H1 (cell line): ENCODE measurements around the gene MACROD2. TPM values are rescaled to one million over a fixed set of nuclear protein-coding genes. Genes with fewer than 3 reads are reported as not detected.

Experiments
- CTCF ChIA-PET: fragments of 300-600 bp; sonication (Branson Sonifier 250); formaldehyde crosslinking; loops from one replicate; lab custom pipeline; 2021; ENCODE audit not compliant: partially characterized antibody; lab: Charles Lee
- POLR2A ChIA-PET: fragments of 300-600 bp; sonication (Branson Sonifier 250); formaldehyde crosslinking; loops from one replicate; lab custom pipeline; 2021; ENCODE audit warnings: inconsistent platforms; ENCODE audit not compliant: partially characterized antibody; lab: Charles Lee
- DNase-seq, 2 experiments: peaks; one replicate each; pipeline versions ENCODE4 v3.0.0 to v3.0.0-alpha.2; 2010 to 2022; ENCODE audit warnings: low spot score in 2 of 2, low read depth in 1 of 2, mixed read lengths in 1 of 2
- FAIRE-seq: peaks from 2 replicates; lab custom pipeline; 2011; peaks lifted over from hg19 to GRCh38; lab: Jason Lieb, UNC
- H2AFZ ChIP-seq: 2 replicates; pipeline ENCODE4 v1.8.1; 2012; ENCODE audit warnings: low read length, inconsistent platforms
- H2AK5ac ChIP-seq: 2 replicates; pipeline ENCODE4 v1.6.1; 2013; ENCODE audit warnings: low read depth, low read length
- H2BK120ac ChIP-seq: replicated peaks from 2 replicates; pipeline ENCODE3; 2013; ENCODE audit warnings: low read depth, low read length, inconsistent platforms
- H2BK12ac ChIP-seq: 2 replicates; pipeline ENCODE4 v1.6.1; 2013; ENCODE audit warnings: low read depth, low read length
- H2BK15ac ChIP-seq: 2 replicates; pipeline ENCODE4 v1.6.1; 2013; ENCODE audit warnings: low read length
- H2BK20ac ChIP-seq: 2 replicates; pipeline ENCODE4 v1.6.1; 2013; ENCODE audit warnings: low read length
- H2BK5ac ChIP-seq: 2 replicates; pipeline ENCODE4 v1.6.1; 2013; ENCODE audit warnings: low read depth, low read length
- H3K14ac ChIP-seq: 2 replicates; pipeline ENCODE4 v1.6.1; 2013; ENCODE audit warnings: inconsistent platforms; ENCODE audit not compliant: insufficient read length
- H3K18ac ChIP-seq: 2 replicates; pipeline ENCODE4 v1.6.1; 2013; ENCODE audit warnings: low read length; ENCODE audit errors: extremely low read depth
- H3K23ac ChIP-seq: 2 replicates; pipeline ENCODE4 v1.6.1; 2013; ENCODE audit warnings: inconsistent platforms; ENCODE audit not compliant: insufficient read length
- H3K23me2 ChIP-seq: 2 replicates; pipeline ENCODE4 v1.6.1; 2013; ENCODE audit warnings: low read depth, low read length
- H3K27ac ChIP-seq: 2 replicates; pipeline ENCODE4 v1.6.1; 2011; ENCODE audit warnings: low read depth, low read length, inconsistent platforms
- H3K27me3 ChIP-seq, 4 experiments: replicated peaks in 1 of 4; 1 replicate in 1 of 4; 2 replicates in 3 of 4; pipeline versions ENCODE4 v1.6.1 to v1.8.1; 2011 to 2013; ENCODE audit warnings: low read length in 3 of 4, mild to moderate bottlenecking in 3 of 4, inconsistent platforms in 2 of 4, mixed read lengths in 2 of 4, moderate library complexity in 1 of 4; ENCODE audit not compliant: control insufficient read depth in 3 of 4, insufficient read depth in 3 of 4; ENCODE audit errors: extremely low read depth in 1 of 4
- H3K36me3 ChIP-seq, 4 experiments: 2 replicates each; pipeline versions ENCODE4 v1.6.1 to v1.8.1; 2011 to 2013; ENCODE audit warnings: mild to moderate bottlenecking in 4 of 4, low read length in 3 of 4, moderate library complexity in 2 of 4, control low read depth in 1 of 4, inconsistent platforms in 1 of 4; ENCODE audit not compliant: insufficient read depth in 4 of 4, control insufficient read depth in 2 of 4
- H3K4ac ChIP-seq: replicated peaks from 2 replicates; pipeline ENCODE3; 2013; ENCODE audit warnings: low read length, low read depth, mixed read lengths, inconsistent platforms; ENCODE audit not compliant: insufficient read length
- H3K4me1 ChIP-seq, 4 experiments: replicated peaks in 1 of 4; 1 replicate in 1 of 4; 2 replicates in 3 of 4; pipeline versions ENCODE4 v1.6.1 to v1.8.1; 2011 to 2013; ENCODE audit warnings: low read length in 3 of 4, inconsistent platforms in 2 of 4, mixed read lengths in 1 of 4; ENCODE audit not compliant: insufficient read depth in 4 of 4, control insufficient read depth in 3 of 4
- H3K4me2 ChIP-seq, 2 experiments: 2 replicates each; pipeline versions ENCODE4 v1.6.1 to v1.8.1; 2011 to 2013; ENCODE audit warnings: low read depth in 2 of 2, low read length in 2 of 2, control low read depth in 1 of 2, inconsistent platforms in 1 of 2, mild to moderate bottlenecking in 1 of 2; ENCODE audit not compliant: insufficient read depth in 1 of 2
- H3K4me3 ChIP-seq, 4 experiments: fragments of 200-600, 300-600 bp in 1 of 4; sonication (generic), shearing (Covaris generic), sonication (Bioruptor Twin) in 1 of 4; 2 replicates each; pipeline versions ENCODE4 v1.5.1 to v1.8.1; 2011 to 2016; ENCODE audit warnings: low read length in 4 of 4, low read depth in 3 of 4, control low read depth in 2 of 4, inconsistent platforms in 2 of 4, mild to moderate bottlenecking in 2 of 4, mixed read lengths in 1 of 4, moderate library complexity in 1 of 4; ENCODE audit not compliant: insufficient read depth in 2 of 4; ENCODE audit errors: extremely low read depth in 1 of 4
- H3K56ac ChIP-seq: replicated peaks from 2 replicates; pipeline ENCODE3; 2013; ENCODE audit warnings: low read depth, mild to moderate bottlenecking, mixed read lengths, low read length, inconsistent platforms; ENCODE audit not compliant: insufficient read length
- H3K79me1 ChIP-seq: 2 replicates; pipeline ENCODE4 v1.6.1; 2013; ENCODE audit warnings: low read depth, low read length, control low read depth
- H3K79me2 ChIP-seq, 2 experiments: 2 replicates each; pipeline versions ENCODE4 v1.6.1 to v1.8.1; 2012 to 2013; ENCODE audit warnings: low read length in 2 of 2, mild to moderate bottlenecking in 2 of 2, inconsistent platforms in 1 of 2; ENCODE audit not compliant: insufficient read depth in 2 of 2, control insufficient read depth in 1 of 2
- H3K9ac ChIP-seq, 4 experiments: replicated peaks in 1 of 4; 1 replicate in 1 of 4; 2 replicates in 3 of 4; pipeline versions ENCODE4 v1.6.1 to v1.8.1; 2011 to 2013; ENCODE audit warnings: low read depth in 3 of 4, low read length in 3 of 4, control low read depth in 2 of 4, mild to moderate bottlenecking in 2 of 4, moderate library complexity in 2 of 4, inconsistent platforms in 1 of 4; ENCODE audit errors: extremely low read depth in 1 of 4
- H3K9me3 ChIP-seq, 2 experiments: 2 replicates each; pipeline versions ENCODE4 v1.6.1 to v1.8.1; 2012 to 2013; ENCODE audit warnings: mild to moderate bottlenecking in 2 of 2, moderate library complexity in 2 of 2, control low read depth in 1 of 2, inconsistent platforms in 1 of 2, low read depth in 1 of 2, low read length in 1 of 2, mixed read lengths in 1 of 2; ENCODE audit not compliant: insufficient read depth in 2 of 2
- H4K20me1 ChIP-seq, 2 experiments: replicated peaks in 1 of 2; 2 replicates each; pipeline versions ENCODE3 to v1.8.1; 2011 to 2013; ENCODE audit warnings: inconsistent platforms in 2 of 2, low read length in 2 of 2, mild to moderate bottlenecking in 1 of 2; ENCODE audit not compliant: insufficient read depth in 2 of 2, control insufficient read depth in 1 of 2
- H4K5ac ChIP-seq: 2 replicates; pipeline ENCODE4 v1.6.1; 2013; ENCODE audit warnings: low read length, low read depth, mixed read lengths, inconsistent platforms; ENCODE audit not compliant: insufficient read length
- H4K8ac ChIP-seq: 2 replicates; pipeline ENCODE4 v1.8.0; 2013; ENCODE audit warnings: mild to moderate bottlenecking, moderate library complexity, low read length, inconsistent platforms; ENCODE audit not compliant: insufficient read depth; ENCODE audit errors: extremely low read depth
- H4K91ac ChIP-seq: replicated peaks from 2 replicates; pipeline ENCODE3; 2013; ENCODE audit warnings: low read length, mixed read lengths, inconsistent platforms; ENCODE audit not compliant: insufficient read length
- ATF3 ChIP-seq: IDR thresholded peaks from 2 replicates; pipeline ENCODE4 v1.6.1; 2011; ENCODE audit warnings: low read depth, mild to moderate bottlenecking, low read length; ENCODE audit not compliant: insufficient read depth
- BCL11A ChIP-seq, 2 experiments: IDR thresholded peaks; one replicate each; pipeline ENCODE4 v1.6.1; 2011; ENCODE audit warnings: low read depth in 2 of 2, low read length in 2 of 2, mild to moderate bottlenecking in 2 of 2
- CREB1 ChIP-seq: IDR thresholded peaks from 2 replicates; pipeline ENCODE4 v1.6.1; 2012; ENCODE audit warnings: inconsistent platforms
- GTF2F1 ChIP-seq: IDR thresholded peaks from 2 replicates; pipeline ENCODE4 v1.6.1; 2012; ENCODE audit warnings: low read depth, low read length, improper control_type of control experiment, borderline replicate concordance
- SRF ChIP-seq: IDR thresholded peaks from 2 replicates; pipeline ENCODE4 v1.6.1; 2011; ENCODE audit warnings: mild to moderate bottlenecking, low read depth, low read length, moderate library complexity
- USF2 ChIP-seq: IDR thresholded peaks from 2 replicates; pipeline ENCODE4 v1.6.1; 2011; ENCODE audit warnings: low read length, improper control_type of control experiment
- YY1 ChIP-seq: IDR thresholded peaks from 2 replicates; pipeline ENCODE4 v1.6.1; 2011; ENCODE audit warnings: low read depth, mild to moderate bottlenecking, low read length
- WGBS, 2 experiments: shearing (Covaris generic) in 1 of 2; methylation state at CpG; one replicate each; pipeline versions ENCODE4 v1.1.6 to v1.1.7; 2013 to 2015; ENCODE audit warnings: low lambda C conversion rate in 2 of 2, mixed read lengths in 2 of 2, inconsistent platforms in 1 of 2, low coverage in 1 of 2, missing lambda C conversion rate in 1 of 2; ENCODE audit not compliant: insufficient replicate concordance in 2 of 2, insufficient coverage in 1 of 2, insufficient read length in 1 of 2; ENCODE audit errors: extremely low coverage in 1 of 2, missing lambda C conversion rate in 1 of 2; 5-methylcytosine and 5-hydroxymethylcytosine counted together
- polyA plus RNA-seq, 7 experiments: library from polyadenylated mRNA; depleted of rRNA in 3 of 7; stranded (reverse) in 5 of 7; unstranded in 2 of 7; fragments of >200 nt in 5 of 7; fragments of 200-250 nt in 2 of 7; gene quantifications; 1 replicate in 5 of 7; 2 replicates in 1 of 7; 4 replicates in 1 of 7; pipeline versions ENCODE4 v1.2.1 to v1.2.3, GENCODE V29; 2011 to 2013; ENCODE audit warnings: missing spikeins in 2 of 7, mixed read lengths in 2 of 7
- total RNA-seq: library from RNA; stranded (reverse); fragmentation: NEBNext Ultra II Directional; extraction: Animal tissue kit (Norgen Biotek cat#: 25700); gene quantifications from 2 replicates; pipeline ENCODE4 v1.2.1, GENCODE V29; 2021

Gene MACROD2
- total and polyA plus RNA-seq, 2 of the 8 experiments (the other 6 are each of a cell fraction or from before 2014, with no cell fraction given), result 0.70 to 3.9 TPM

- FAIRE-seq (no peak), DNase-seq (no peak)
- H2BK12ac ChIP-seq, result no peak overlapping the region
- H3K14ac ChIP-seq, result no peak overlapping the region
- no peak overlapping the region for H2BK20ac ChIP-seq
- peaks cover 3 to 13% (median 6%) of the 10 kb centered on the region in 4 experiments; a peak in 6 of 7 replicates for H3K4me1 ChIP-seq
- no peak overlapping the region for H4K5ac ChIP-seq
- no peak overlapping the region for H4K8ac ChIP-seq
- no peak overlapping the region for H3K56ac ChIP-seq
- no peaks in the 10 kb centered on the region for H3K79me2 ChIP-seq
- no peak overlapping the region; the same call in 1 of the 2 replicates for H2BK15ac ChIP-seq
- POLR2A ChIA-PET, result no interaction called here
- H3K4me2 ChIP-seq, result no peak overlapping the region
- H3K4ac ChIP-seq, result no peak overlapping the region
- peaks cover 0 to 3% of the 10 kb centered on the region in 2 experiments; a peak in 1 of 4 replicates for H3K9me3 ChIP-seq
- CTCF ChIA-PET, result no interaction called here
- H3K23me2 ChIP-seq, result no peaks in the 10 kb centered on the region
- no peak overlapping the region for H3K4me3 ChIP-seq
- no peak overlapping the region for H2AK5ac ChIP-seq
- no peaks in the 10 kb centered on the region for H3K36me3 ChIP-seq
- H4K20me1 ChIP-seq, result no peaks in the 10 kb centered on the region
- H2BK120ac ChIP-seq, result no peak overlapping the region
- WGBS, 2 experiments, result 90% methylated on average over 3 of the region's 3 CpGs; no CpG with 5 or more reads in 1 of the 2 experiments
- H3K18ac ChIP-seq, result peak overlapping the region; percentile 75; the same call in 1 of the 2 replicates
- H2BK5ac ChIP-seq, result no peak overlapping the region
- H3K27ac ChIP-seq, result no peak overlapping the region
- no peaks in the 10 kb centered on the region for H3K79me1 ChIP-seq
- no peak overlapping the region for H2AFZ ChIP-seq
- H3K9ac ChIP-seq, result no peak overlapping the region
- no peak overlapping the region for H3K23ac ChIP-seq
- no peak overlapping the region for H4K91ac ChIP-seq
- peaks cover 0 to 3% (median 0%) of the 10 kb centered on the region in 4 experiments; a peak in 3 of 7 replicates for H3K27me3 ChIP-seq
- TF ChIP-seq CREB1 (no peak), YY1 (no peak), ATF3 (no peak), SRF (no peak), BCL11A (IDR thresholded peaks at IDR 0.05; ENCODE audit: low read depth in 2 of 2, low read length in 2 of 2) (no peak), GTF2F1 (no peak), USF2 (no peak)
These were observed 869.9 kb downstream of the MACROD2 start for GRCh38 chr20:14865169-14865568.
